Thymus (tissue), 11 donors: ENCODE results near the gene SSPN. TPM values are rescaled to one million over a fixed set of nuclear protein-coding genes. Genes with fewer than 3 reads are reported as not detected.

Source experiments
- DNase-seq, 9 donors: peaks; one replicate each; pipeline ENCODE4 v3.0.0-alpha.2; 2013; ENCODE audit warnings: low spot score in 9 of 9, low read depth in 6 of 9, missing footprints in 1 of 9
- H3K27ac ChIP-seq, 2 donors: one replicate each; pipeline ENCODE4 v1.5.1; 2013; ENCODE audit warnings: control low read depth in 1 of 2, low read depth in 1 of 2, low read length in 1 of 2, mild to moderate bottlenecking in 1 of 2, moderate library complexity in 1 of 2
- H3K27me3 ChIP-seq, 2 donors: one replicate each; pipeline ENCODE4 v1.5.1; 2013; ENCODE audit warnings: low read length in 1 of 2; ENCODE audit not compliant: control insufficient read depth in 2 of 2, insufficient read depth in 1 of 2
- H3K36me3 ChIP-seq, 2 donors: one replicate each; pipeline ENCODE4 v1.5.1; 2013; ENCODE audit warnings: low read length in 1 of 2, mild to moderate bottlenecking in 1 of 2, moderate library complexity in 1 of 2; ENCODE audit not compliant: control insufficient read depth in 2 of 2, insufficient read depth in 2 of 2
- H3K4me1 ChIP-seq, 2 donors: one replicate each; pipeline ENCODE4 v1.5.1; 2013; ENCODE audit warnings: low read length in 2 of 2; ENCODE audit not compliant: control insufficient read depth in 2 of 2, insufficient read depth in 2 of 2
- H3K4me3 ChIP-seq, 2 donors: one replicate each; pipeline ENCODE4 v1.5.1; 2013; ENCODE audit warnings: low read length in 2 of 2, control low read depth in 1 of 2, mild to moderate bottlenecking in 1 of 2
- H3K9me3 ChIP-seq, 2 donors: one replicate each; pipeline ENCODE4 v1.5.1; 2013; ENCODE audit warnings: low read length in 1 of 2, mild to moderate bottlenecking in 1 of 2; ENCODE audit not compliant: control insufficient read depth in 2 of 2, insufficient read depth in 1 of 2
- WGBS: extraction: QIAGEN DNeasy Blood & Tissue Kit; methylation state at CpG from one replicate; pipeline ENCODE4 v1.1.7; 2013; 5-methylcytosine and 5-hydroxymethylcytosine counted together
- polyA plus RNA-seq: library from polyadenylated mRNA; stranded (reverse); fragments of 200-250 nt; gene quantifications from one replicate; pipeline ENCODE4 v1.2.3, GENCODE V29; 2013
- total RNA-seq: library from RNA; stranded (reverse); fragments of 120-200 nt; gene quantifications from one replicate; pipeline ENCODE4 v1.2.4, GENCODE V29; 2013
- donor health status: healthy.

SSPN gene
- total and polyA plus RNA-seq, 2 donors = 4.0 to 6.0 TPM

GRCh38 chr12:26157001-26157400, 38.4 kb upstream of the SSPN start:
- Histone ChIP-seq H3K27ac (no peak overlapping the region), H3K36me3 (no peaks in the 10 kb centered on the region), H3K4me1 (peaks cover 0 to 4% of the 10 kb centered on the region in 2 donors)

GRCh38 chr12:26158078-26158764, 37.2 kb upstream of the SSPN start:
- Histone ChIP-seq H3K36me3 (no peaks in the 10 kb centered on the region), H3K4me3 (no peak overlapping the region), H3K4me1 (peaks cover 0 to 4% of the 10 kb centered on the region in 2 donors), H3K27ac (no peak overlapping the region), H3K27me3 (no peaks in the 10 kb centered on the region), H3K9me3 (no peaks in the 10 kb centered on the region)
- peak in 1 of 9 donors; percentile 31 for DNase-seq
- 69% methylated on average over 3 of the region's 3 CpGs for WGBS

More at GRCh38 chr12:26157001-26157400, 38.4 kb upstream of the SSPN start:
- WGBS = 64% methylated on average over 3 of the region's 3 CpGs
- no peaks in the 10 kb centered on the region for H3K27me3 ChIP-seq
- no peak overlapping the region for H3K4me3 ChIP-seq
- DNase-seq = no peak
- H3K9me3 ChIP-seq = no peaks in the 10 kb centered on the region

GRCh38 chr12:26162174-26162573, 33.2 kb upstream of the SSPN start:
- Histone ChIP-seq H3K4me1 (no peaks in the 10 kb centered on the region), H3K9me3 (no peaks in the 10 kb centered on the region), H3K4me3 (no peak overlapping the region), H3K36me3 (no peaks in the 10 kb centered on the region), H3K27ac (no peak overlapping the region), H3K27me3 (no peaks in the 10 kb centered on the region)
- no peak for DNase-seq
- WGBS = 93% methylated on average over 1 of the region's 1 CpG

GRCh38 chr12:26162905-26163304, 32.5 kb upstream of the SSPN start:
- no peaks in the 10 kb centered on the region for H3K27me3 ChIP-seq
- H3K4me3 ChIP-seq = no peak overlapping the region
- no peaks in the 10 kb centered on the region for H3K4me1 ChIP-seq
- WGBS = 89% methylated on average over 4 of the region's 4 CpGs
- DNase-seq = no peak
- no peaks in the 10 kb centered on the region for H3K9me3 ChIP-seq
- H3K27ac ChIP-seq = no peak overlapping the region
- H3K36me3 ChIP-seq = no peaks in the 10 kb centered on the region

GRCh38 chr12:26164118-26164517, 31.3 kb upstream of the SSPN start:
- no peaks in the 10 kb centered on the region for H3K9me3 ChIP-seq
- H3K36me3 ChIP-seq = no peaks in the 10 kb centered on the region
- no peak overlapping the region for H3K27ac ChIP-seq
- no peak overlapping the region for H3K4me3 ChIP-seq
- no peaks in the 10 kb centered on the region for H3K27me3 ChIP-seq
- no peak for DNase-seq
- WGBS = 66% methylated on average over 3 of the region's 3 CpGs
- H3K4me1 ChIP-seq = no peaks in the 10 kb centered on the region

GRCh38 chr12:26172013-26172412, 23.4 kb upstream of the SSPN start:
- Histone ChIP-seq H3K9me3 (no peaks in the 10 kb centered on the region), H3K4me3 (no peak overlapping the region), H3K36me3 (no peaks in the 10 kb centered on the region), H3K27me3 (no peaks in the 10 kb centered on the region), H3K27ac (no peak overlapping the region), H3K4me1 (no peaks in the 10 kb centered on the region)
- 96% methylated on average over 4 of the region's 4 CpGs for WGBS
- DNase-seq = no peak

- Histone ChIP-seq H3K27me3 (no peaks in the 10 kb centered on the region), H3K36me3 (no peaks in the 10 kb centered on the region), H3K27ac (no peak overlapping the region), H3K4me1 (no peaks in the 10 kb centered on the region), H3K4me3 (no peak overlapping the region), H3K9me3 (no peaks in the 10 kb centered on the region)
- 96% methylated on average over 7 of the region's 7 CpGs for WGBS
- DNase-seq = no peak
These were observed 22.8 kb upstream of the SSPN start for GRCh38 chr12:26172539-26172938.

- H3K4me1 ChIP-seq = no peaks in the 10 kb centered on the region
- H3K36me3 ChIP-seq = no peaks in the 10 kb centered on the region
- H3K4me3 ChIP-seq = no peak overlapping the region
- H3K9me3 ChIP-seq = no peaks in the 10 kb centered on the region
- WGBS = 94% methylated on average over 4 of the region's 4 CpGs
- no peak for DNase-seq
- no peaks in the 10 kb centered on the region for H3K27me3 ChIP-seq
- no peak overlapping the region for H3K27ac ChIP-seq
These were observed 22.3 kb upstream of the SSPN start for GRCh38 chr12:26172946-26173552.

GRCh38 chr12:26176725-26177124, 18.6 kb upstream of the SSPN start:
- H3K36me3 ChIP-seq = no peaks in the 10 kb centered on the region

More at GRCh38 chr12:26176725-26177124, 18.6 kb upstream of the SSPN start:
- H3K4me1 ChIP-seq = no peaks in the 10 kb centered on the region
- no peak for DNase-seq
- no peak overlapping the region for H3K4me3 ChIP-seq
- 96% methylated on average over 4 of the region's 4 CpGs for WGBS
- H3K27me3 ChIP-seq = no peaks in the 10 kb centered on the region
- no peak overlapping the region for H3K27ac ChIP-seq
- H3K9me3 ChIP-seq = no peaks in the 10 kb centered on the region
